GM21515 (cell line): Measurements from ENCODE around the gene CLTCL1.
"Not testable (repeated sequence)": the region's sequence is repeated elsewhere in the genome, so short reads cannot be mapped to it uniquely, and the experiment has no call there.

Source experiments
- ATAC-seq: cut with Tn5 transposase; IDR thresholded peaks from one replicate; pipeline ENCODE4 v1.9.1; 2021; ENCODE audit not compliant: unreplicated experiment

Gene CLTCL1

DNA sequence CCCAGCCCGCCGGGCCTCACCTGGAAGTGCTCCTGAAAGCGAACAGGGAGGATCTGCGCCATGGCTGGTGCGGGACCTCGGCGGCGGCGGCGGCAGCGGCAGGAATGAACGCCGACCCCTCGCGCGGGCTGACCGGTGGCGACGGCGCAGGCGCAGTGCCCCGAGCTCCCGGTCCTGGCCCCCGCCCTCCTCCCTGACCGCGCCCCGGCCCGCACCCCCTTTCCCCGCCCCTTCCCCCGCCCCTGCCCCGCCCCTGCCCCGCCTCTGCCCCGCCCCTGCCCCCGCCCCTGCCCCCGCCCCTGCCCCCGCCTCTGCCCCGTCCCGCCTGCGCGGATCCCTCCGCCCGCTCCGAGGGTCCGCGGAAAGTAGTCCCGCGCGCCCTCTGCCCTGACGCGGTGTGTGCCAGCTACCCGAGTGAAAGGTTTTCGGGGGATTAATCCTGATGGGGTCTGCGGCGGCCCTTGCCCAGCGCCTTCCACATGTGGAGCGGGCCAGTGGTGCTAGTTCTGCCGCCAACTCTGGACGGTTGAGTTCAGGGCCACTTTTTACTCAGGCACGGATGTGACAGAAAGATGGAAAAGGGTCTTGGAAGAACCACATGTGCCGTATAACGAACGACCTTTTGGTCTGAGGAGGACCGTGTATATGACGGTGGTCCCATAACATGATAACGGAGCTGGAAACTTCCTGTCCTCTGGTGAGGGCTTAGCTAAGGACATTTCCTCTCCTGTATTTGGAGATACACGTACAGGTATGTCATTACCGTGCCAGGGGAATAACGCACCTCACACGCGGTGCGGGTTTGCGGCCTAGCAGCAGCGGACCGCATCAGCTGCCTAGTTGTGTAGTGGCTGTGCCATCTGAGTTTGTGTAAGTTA is at the start of gene CLTCL1:
TSS of gene CLTCL1 (minus strand) at position 140 of the 878 bp plus-strand sequence. CDS start at position 62, 78 bp downstream.
- ATAC-seq, result no peak

- no peak for ATAC-seq
These were observed 45.6 kb upstream of the CLTCL1 start for GRCh38 chr22:19337137-19337536.

GRCh38 chr22:19336133-19337075 is 44.9 kb upstream of the CLTCL1 start:
- no peak for ATAC-seq

DNA sequence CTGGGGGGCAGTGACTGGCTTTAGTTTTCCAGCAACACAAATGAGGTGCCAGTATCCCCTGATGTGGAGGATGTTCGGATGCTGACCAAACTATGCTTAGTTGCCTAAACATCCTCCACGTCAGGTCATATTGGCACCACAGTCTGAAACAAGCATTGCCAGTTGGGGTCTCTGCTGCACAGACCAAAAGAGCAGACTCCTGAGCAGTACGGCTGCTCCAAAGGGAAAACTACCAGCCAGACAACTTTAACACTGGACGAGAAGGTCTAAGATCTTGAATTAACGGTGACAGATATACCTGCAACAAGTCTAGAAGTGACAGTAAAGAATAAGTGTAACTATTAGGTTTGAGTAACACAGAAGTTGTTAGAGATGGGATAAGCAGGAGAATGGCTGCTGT is 40.5 kb upstream of the CLTCL1 start:
- ATAC-seq, result no peak

- no peak for ATAC-seq
These were observed 40.0 kb upstream of the CLTCL1 start for GRCh38 chr22:19331474-19331873.

GRCh38 chr22:19330865-19331418 is 39.4 kb upstream of the CLTCL1 start:
- ATAC-seq, result no peak

- ATAC-seq, result not testable (repeated sequence)
These were observed 38.7 kb upstream of the CLTCL1 start for GRCh38 chr22:19330205-19330604.

- no peak for ATAC-seq
These were observed 37.9 kb upstream of the CLTCL1 start for GRCh38 chr22:19329454-19329853.

GRCh38 chr22:19325296-19325948 is 33.9 kb upstream of the CLTCL1 start:
- no peak for ATAC-seq

- ATAC-seq, result not testable (repeated sequence)
These were observed 31.9 kb upstream of the CLTCL1 start for GRCh38 chr22:19323420-19323819.

GRCh38 chr22:19321757-19322156 is 30.2 kb upstream of the CLTCL1 start:
- ATAC-seq, result no peak

- not testable (repeated sequence) for ATAC-seq
These were observed 28.6 kb upstream of the CLTCL1 start for GRCh38 chr22:19320136-19320535.

- no peak for ATAC-seq
These were observed 27.8 kb upstream of the CLTCL1 start for GRCh38 chr22:19319281-19319680.

GRCh38 chr22:19317865-19318264 is 26.3 kb upstream of the CLTCL1 start:
- no peak for ATAC-seq

DNA sequence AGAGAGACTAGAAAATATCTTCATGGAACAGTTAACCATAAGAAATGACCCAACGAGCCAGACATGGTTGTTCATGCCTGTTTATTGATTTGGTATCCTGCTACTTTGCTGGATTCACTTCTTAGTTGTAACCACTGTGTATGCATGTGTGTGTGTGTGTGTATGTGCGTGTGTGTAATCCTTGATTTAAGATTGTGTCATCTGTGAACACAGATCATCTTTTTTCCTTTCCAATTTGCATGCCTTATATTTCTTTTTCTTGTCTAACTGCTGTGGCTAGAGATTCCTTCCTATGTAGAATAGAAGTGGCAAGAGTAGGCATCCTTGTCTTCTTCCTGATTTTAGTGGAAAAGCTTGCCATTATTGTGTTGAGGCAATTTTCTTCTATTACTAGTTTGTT is 16.4 kb upstream of the CLTCL1 start:
- ATAC-seq, result no peak

DNA sequence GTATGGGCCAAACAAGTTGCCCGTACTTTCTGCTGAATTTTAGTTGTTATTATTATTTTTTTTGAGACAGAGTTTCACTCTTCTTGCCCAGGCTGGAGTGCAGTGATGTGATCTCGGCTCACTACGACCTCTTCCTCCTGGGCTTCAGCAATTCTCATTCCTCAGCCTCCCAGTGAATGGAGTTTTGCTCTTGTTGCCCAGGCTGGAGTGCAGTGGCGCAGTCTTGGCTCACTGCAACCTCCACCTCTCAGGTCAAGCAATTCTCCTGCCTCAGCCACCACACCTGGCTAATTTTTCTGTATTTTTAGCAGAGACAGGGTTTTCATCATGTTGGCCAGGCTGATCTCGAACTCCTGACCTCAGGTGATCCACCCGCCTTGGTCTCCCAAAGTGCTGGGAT is 15.0 kb upstream of the CLTCL1 start:
- ATAC-seq, result not testable (repeated sequence)

- ATAC-seq, result no peak
These were observed 13.0 kb upstream of the CLTCL1 start for GRCh38 chr22:19304547-19304946.

GRCh38 chr22:19303785-19304184 is 12.3 kb upstream of the CLTCL1 start:
- no peak for ATAC-seq

DNA sequence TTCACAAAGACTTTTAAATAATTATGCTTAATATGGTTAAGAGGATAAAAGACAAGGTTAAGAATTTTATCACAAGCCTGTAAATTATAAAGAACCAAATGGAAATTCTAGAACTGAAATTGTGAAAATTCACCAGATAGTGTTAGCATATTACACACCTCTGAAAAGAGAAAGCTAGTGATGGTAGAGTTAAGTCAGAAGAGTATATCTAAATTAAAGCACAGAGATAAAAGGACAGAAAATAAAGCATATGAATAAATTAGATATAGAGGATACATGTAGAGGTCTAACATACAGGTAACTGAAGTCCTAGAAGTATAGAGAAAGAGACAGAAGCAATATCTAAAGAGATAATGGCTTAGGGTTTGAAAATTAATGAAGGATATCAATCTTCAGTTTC is 4.2 kb upstream of the CLTCL1 start:
- ATAC-seq, result no peak

DNA sequence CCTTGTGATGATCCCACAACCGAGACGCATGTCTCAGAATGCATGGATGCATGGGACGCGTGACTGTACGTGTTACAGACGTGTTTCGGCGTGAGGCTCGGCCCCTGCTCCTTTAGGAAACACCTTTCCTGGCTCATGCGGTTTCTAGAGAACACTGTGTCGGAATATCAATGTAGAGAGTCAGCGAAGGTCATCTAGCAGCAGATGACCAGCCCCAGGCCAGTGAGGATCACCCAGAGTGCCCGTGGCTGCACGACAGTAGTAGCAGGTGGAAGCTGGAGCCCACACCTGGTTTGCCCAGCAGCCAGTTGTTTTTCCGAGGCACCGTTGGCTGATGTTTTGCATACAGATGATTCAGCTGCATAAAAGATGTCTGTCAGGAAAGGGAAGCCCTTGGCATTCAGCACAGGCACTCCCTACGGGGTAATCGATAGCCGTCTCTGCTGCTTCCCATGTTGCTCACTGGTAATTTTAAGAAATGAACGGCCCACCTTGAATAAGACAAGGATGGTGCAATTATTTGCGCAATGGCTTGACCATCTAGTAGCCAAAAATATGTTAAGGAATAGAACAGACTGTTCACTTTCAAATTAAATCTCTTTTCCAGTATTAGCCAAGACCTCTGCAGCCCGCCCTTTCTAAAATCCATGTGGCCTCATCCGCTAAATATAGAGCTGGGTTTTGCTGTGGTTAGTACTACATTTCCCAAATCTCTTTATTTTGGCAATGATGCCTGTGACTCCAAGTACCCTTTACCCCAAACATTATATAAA is 1.1 kb upstream of the CLTCL1 start:
- ATAC-seq, result no peak
